MG63 (cell line): ENCODE results near the gene TRDN. TPM values are rescaled to one million over a fixed set of nuclear protein-coding genes. Genes with fewer than 3 reads are reported as not detected.

Experiments
- DNase-seq: peaks from one replicate; pipeline ENCODE4 v3.0.0-alpha.2; 2020
- H3K27me3 ChIP-seq: fragments of 250-450 bp; sonication (Bioruptor Pico); 2 replicates; pipeline ENCODE4 v1.5.1; 2020; ENCODE audit warnings: mild to moderate bottlenecking, moderate library complexity
- H3K36me3 ChIP-seq: fragments of 250-450 bp; sonication (Bioruptor Pico); 2 replicates; pipeline ENCODE4 v1.5.1; 2020; ENCODE audit warnings: mild to moderate bottlenecking, moderate library complexity
- H3K4me3 ChIP-seq: fragments of 250-450 bp; sonication (Bioruptor Pico); 2 replicates; pipeline ENCODE4 v1.5.1; 2020; ENCODE audit warnings: mild to moderate bottlenecking, moderate library complexity
- H3K9me3 ChIP-seq: fragments of 250-450 bp; sonication (Bioruptor Pico); 2 replicates; pipeline ENCODE4 v1.5.1; 2020; ENCODE audit warnings: mild to moderate bottlenecking, moderate library complexity
- total RNA-seq: library from RNA; depleted of rRNA; stranded (reverse); fragments of >200 nt; shearing (Covaris generic); gene quantifications from 2 replicates; pipeline ENCODE4 v1.2.3, GENCODE V29; 2014; ENCODE audit warnings: low replicate concordance

TRDN gene
- total RNA-seq, 1 experiment from 2014 or later = not detected

DNA sequence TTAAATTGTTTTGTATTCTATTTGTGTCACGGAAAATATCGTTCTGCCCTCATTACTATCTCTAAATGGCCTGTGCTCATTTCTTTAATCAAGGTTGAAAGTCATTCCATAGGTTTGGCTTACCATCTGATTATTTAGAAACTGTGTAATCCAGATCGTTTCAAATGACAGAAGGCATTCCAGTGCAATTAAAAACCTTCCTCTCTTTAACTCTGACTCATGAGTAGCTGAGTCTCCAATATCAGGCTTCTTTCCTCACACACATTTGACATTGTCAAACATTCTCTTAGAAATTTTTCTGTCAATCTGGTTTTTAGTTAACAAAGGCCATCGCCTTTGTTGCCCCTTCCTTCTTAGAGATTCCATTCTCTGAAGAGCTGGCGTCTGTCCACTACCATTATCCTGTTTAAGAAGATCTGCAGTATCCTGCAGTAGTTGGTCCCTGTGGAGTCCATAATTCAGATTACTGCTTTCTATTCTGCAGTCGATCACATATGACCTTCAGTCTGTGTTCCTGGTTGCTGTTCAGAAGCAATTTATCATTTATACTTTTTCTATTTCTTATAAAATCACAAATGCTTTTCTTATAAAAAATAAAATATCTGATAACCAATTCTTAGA lies 3.9 kb upstream of the TRDN start:
- DNase-seq = no peak
- Histone ChIP-seq H3K36me3 (no peaks in the 10 kb centered on the region), H3K4me3 (no peak overlapping the region), H3K27me3 (no peaks in the 10 kb centered on the region), H3K9me3 (no peaks in the 10 kb centered on the region)

DNA sequence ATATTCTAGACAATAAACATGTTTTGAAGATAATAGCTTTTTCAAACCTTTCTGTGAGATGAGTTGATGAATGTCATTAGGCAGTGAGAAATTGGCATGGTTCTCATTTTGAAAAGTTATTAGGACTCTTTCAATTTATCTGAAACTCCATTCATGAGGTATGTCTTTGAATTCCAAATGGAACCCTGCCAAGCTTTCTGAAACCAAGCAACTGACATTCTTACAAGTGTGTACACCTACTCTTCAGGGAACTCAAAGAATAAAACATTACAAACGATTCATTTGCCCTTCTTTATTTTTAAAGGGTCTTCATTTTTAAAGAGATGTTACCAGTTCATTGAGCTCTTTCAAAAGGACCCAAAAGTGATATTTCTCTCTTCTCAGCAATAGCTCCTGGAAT lies 2.1 kb upstream of the TRDN start:
- H3K36me3 ChIP-seq = no peaks in the 10 kb centered on the region
- H3K9me3 ChIP-seq = no peaks in the 10 kb centered on the region
- no peak for DNase-seq
- H3K4me3 ChIP-seq = no peak overlapping the region
- no peaks in the 10 kb centered on the region for H3K27me3 ChIP-seq

DNA sequence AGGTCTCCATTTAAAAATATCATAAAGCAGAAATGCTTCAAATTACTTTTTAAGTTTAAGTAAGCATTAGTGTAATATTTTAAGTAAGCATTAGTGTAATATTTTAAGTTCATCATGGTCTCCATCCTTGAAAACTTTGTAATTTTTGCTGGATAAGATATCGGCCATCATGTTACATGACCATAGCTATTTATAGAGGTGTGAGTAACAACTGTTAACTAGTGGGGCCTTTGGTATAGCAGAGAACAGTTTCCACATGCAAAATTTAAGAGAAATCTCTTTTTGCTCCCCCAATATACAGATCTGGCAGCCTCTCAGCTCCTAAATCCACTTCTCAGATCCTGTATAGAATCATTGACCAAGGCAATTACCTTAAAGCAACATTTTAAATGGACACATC lies 468 bp downstream of the TRDN start:
- no peaks in the 10 kb centered on the region for H3K9me3 ChIP-seq
- H3K27me3 ChIP-seq = no peaks in the 10 kb centered on the region
- no peaks in the 10 kb centered on the region for H3K36me3 ChIP-seq
- no peak overlapping the region for H3K4me3 ChIP-seq
- DNase-seq = no peak

DNA sequence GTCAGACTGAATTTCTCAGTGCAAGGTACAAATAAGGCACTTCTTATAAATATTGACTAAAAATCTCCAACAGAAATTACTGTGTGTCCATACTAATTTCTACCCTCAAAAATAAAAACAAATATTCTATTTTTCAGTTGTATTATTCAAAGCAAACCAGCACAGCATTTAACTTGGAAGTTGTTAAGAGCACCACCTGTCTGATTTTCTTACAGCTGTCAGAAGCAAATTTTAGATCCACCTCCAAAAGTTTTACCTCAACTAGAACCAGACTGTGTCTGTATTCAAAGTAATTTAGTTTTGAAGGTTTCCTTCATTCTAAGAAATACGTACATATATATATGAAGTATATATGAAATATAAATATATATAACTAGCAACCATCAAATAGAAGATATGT lies 1.2 kb downstream of the TRDN start:
- DNase-seq = no peak
- H3K27me3 ChIP-seq = no peaks in the 10 kb centered on the region

DNA sequence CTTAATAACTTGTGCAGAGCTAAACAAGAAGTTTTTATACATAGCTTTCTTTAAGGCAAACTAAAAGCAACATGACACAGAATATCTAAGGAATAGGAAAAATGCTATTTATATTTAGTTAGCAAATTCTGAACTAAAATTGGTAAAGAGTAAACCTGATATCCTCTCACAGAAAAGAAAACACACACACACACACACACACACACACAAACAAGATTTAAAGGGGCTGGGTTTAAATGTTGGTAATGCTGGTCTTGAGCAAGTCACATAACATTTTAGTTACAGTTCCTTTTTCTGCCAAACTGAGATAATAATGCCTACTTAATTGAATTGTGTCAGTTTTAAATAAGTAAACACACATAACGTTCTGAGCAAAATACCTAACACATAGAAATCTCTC lies 1.6 kb downstream of the TRDN start:
- no peaks in the 10 kb centered on the region for H3K9me3 ChIP-seq
- H3K36me3 ChIP-seq = no peaks in the 10 kb centered on the region
- no peak overlapping the region for H3K4me3 ChIP-seq
- H3K27me3 ChIP-seq = no peaks in the 10 kb centered on the region
- no peak for DNase-seq

More for the DNA sequence above, 1.2 kb downstream of the TRDN start:
- Histone ChIP-seq H3K4me3 (no peak overlapping the region), H3K9me3 (no peaks in the 10 kb centered on the region), H3K36me3 (no peaks in the 10 kb centered on the region)

DNA sequence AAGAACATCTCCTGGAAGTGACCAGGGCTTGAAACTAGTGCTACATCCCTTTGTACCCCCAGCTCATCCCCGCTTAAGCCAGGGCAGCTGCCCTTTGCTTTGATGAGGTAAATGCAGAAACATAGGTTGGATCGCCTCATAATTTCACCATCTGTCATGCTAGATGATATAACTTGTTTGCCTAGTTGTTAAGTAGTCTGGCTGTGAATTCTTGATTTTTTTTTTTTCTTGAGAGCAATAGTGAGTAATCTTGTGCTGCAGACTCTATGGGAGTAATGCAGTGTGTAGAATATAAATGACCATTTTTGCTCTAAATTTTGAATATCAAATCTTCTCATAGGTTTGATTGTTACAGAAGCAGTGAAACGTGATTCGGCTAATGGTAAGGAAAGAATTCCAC lies 4.1 kb downstream of the TRDN start:
- Histone ChIP-seq H3K9me3 (no peaks in the 10 kb centered on the region), H3K4me3 (no peak overlapping the region), H3K27me3 (no peaks in the 10 kb centered on the region), H3K36me3 (no peaks in the 10 kb centered on the region)
- DNase-seq = no peak

DNA sequence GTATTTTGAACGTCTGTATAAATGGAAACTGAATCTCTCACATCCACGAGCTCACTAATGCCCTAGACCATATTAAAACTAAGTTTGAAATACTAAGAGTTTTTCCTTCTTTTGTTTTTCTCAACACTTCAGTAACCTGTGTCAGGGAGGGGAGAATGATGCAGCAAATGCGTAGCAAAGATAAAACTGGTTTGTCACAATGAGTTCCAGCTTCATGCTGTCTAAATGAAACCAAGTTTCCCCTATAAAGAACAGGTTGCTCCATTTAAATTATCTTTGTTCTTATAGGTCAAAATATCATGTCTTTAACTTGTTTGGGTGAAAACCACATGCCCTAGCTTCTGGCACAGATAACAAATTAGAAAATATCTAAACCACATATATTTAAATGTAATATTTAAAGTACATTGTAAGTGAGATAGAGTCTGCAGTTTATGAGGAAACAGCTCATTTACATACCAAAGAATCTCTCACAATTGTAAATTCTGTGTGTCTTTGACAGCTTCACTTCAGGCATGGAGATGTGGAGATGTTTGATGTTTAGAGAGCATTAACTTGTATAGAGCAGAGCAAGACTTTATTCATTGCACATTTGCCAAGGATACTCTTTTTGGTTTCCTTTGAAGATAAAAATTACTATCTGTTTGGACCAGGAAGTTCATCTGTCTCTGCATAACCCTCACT lies 7.3 kb downstream of the TRDN start:
- no peaks in the 10 kb centered on the region for H3K36me3 ChIP-seq
- no peak overlapping the region for H3K4me3 ChIP-seq
- no peaks in the 10 kb centered on the region for H3K9me3 ChIP-seq
- DNase-seq = no peak
- H3K27me3 ChIP-seq = no peaks in the 10 kb centered on the region

DNA sequence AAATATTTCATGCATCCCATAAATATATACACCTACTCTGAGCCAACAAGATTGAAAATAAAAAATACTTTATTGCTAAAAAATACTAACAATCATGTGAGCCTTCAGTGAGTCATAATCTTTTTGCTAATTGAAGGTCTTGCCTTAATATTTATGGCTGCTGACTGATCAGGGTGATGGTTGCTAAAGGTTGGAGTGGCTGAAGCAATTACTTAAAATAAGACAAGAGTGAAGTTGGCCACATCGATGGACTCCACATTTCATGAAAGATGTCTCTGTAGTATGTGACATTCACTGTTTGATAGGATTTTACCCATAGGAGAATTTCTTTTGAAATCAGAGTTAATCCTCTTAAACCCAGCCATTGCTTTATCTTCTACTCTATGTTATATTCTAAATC lies 11.1 kb downstream of the TRDN start:
- H3K27me3 ChIP-seq = no peaks in the 10 kb centered on the region
- no peaks in the 10 kb centered on the region for H3K9me3 ChIP-seq
- no peak for DNase-seq
- H3K36me3 ChIP-seq = no peaks in the 10 kb centered on the region
- no peak overlapping the region for H3K4me3 ChIP-seq

DNA sequence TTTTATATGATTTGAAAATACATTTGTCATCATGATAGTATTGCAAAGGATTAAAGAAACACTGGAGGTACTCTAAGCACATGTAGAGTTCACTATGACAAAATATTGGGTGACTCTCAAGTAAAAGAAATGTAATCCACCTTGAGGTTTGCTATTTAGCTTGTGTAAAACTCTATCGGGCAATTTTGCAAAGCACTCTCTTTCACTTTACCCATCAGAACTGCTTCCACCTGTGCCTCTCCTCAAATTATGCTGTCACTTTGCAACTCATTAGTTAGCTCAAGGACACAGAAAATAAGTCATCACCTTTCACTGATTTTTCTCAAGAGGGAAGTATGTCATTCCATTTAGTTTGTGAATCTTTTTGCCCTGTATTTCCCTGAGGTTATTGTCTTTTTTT lies 14.0 kb downstream of the TRDN start:
- no peaks in the 10 kb centered on the region for H3K27me3 ChIP-seq
- H3K9me3 ChIP-seq = no peaks in the 10 kb centered on the region
- no peak overlapping the region for H3K4me3 ChIP-seq
- no peaks in the 10 kb centered on the region for H3K36me3 ChIP-seq
- DNase-seq = no peak

DNA sequence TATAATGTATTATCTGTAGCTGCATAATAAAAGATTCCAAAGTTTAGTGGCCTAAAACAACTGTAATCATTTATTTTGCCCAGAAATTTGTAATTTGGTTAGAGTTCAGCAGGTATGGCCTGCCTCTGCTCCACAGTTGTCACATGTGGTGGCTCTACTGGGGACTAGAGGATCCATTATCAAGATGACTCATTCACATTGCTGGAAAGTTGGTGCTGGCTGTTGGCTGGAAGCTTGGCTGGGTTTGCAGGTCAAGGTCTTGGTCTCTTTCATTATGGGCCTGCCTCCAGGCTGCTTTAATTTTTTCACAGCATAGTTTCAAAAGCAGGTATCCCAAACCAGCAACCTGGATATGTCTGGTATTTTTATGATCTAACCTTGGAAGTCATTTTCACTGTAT lies 17.6 kb downstream of the TRDN start:
- Histone ChIP-seq H3K9me3 (no peaks in the 10 kb centered on the region), H3K27me3 (no peaks in the 10 kb centered on the region), H3K4me3 (no peak overlapping the region), H3K36me3 (no peaks in the 10 kb centered on the region)
- DNase-seq = no peak

DNA sequence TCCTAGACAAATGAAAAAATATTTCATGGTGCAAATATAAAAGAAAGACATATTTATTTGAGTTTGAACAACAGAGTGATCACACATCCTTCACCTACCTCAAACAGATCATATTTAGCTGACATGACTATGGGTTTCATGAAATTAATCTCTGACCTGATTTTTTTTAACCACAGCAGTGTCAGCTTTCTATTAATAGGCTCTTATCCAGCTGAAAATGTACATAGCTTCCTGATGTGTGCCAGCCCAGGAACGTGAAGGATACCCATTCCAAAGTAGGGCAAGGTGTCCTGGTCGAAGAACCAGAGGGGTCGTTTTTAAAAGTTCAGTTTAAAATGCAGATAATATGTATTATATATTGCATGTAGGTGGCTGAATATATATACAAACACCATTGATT lies 19.8 kb downstream of the TRDN start:
- Histone ChIP-seq H3K36me3 (no peaks in the 10 kb centered on the region), H3K9me3 (no peaks in the 10 kb centered on the region), H3K4me3 (no peak overlapping the region), H3K27me3 (no peaks in the 10 kb centered on the region)
- no peak for DNase-seq

DNA sequence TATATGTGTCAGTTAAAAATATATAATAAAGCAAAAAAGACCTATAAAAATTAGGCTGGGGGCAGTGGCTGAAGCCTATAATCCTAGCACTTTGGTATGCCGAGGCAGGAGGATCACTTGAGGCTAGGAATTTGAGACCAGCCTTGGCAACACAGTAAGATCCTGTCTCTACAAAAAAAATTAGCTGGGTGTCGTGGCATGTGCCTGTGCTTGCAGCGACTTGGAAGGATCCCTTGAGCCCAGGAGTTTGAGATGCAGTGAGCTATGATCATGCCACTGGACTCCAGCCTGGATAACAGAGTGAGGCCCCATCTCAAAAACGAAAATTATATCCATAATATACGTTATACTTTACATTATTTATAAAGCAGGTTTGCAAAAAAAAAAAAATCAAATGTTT lies 20.7 kb downstream of the TRDN start:
- Histone ChIP-seq H3K36me3 (no peaks in the 10 kb centered on the region), H3K27me3 (no peaks in the 10 kb centered on the region)
- DNase-seq = no peak

DNA sequence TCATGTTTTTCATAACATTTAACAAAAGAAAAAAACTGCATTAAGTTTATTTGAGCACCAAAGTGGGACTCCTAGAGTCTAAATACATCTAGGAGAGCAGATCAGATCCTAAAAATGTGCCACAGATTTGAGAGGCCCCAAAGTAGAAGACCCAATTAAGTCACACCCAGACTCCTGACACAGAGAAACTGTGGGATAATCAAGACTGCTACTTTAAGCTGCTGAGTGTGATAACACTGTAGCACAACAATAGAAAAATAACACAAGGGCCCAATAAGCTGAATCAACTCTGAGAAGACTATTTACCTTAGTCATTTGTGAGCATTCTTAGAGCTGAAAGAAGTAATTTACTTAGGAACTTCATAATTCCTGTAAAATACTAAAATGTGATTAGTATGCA lies 26.0 kb downstream of the TRDN start:
- Histone ChIP-seq H3K36me3 (no peaks in the 10 kb centered on the region), H3K9me3 (no peaks in the 10 kb centered on the region), H3K4me3 (no peak overlapping the region), H3K27me3 (no peaks in the 10 kb centered on the region)
- no peak for DNase-seq

More for the DNA sequence above, 20.7 kb downstream of the TRDN start:
- Histone ChIP-seq H3K9me3 (no peaks in the 10 kb centered on the region), H3K4me3 (no peak overlapping the region)

DNA sequence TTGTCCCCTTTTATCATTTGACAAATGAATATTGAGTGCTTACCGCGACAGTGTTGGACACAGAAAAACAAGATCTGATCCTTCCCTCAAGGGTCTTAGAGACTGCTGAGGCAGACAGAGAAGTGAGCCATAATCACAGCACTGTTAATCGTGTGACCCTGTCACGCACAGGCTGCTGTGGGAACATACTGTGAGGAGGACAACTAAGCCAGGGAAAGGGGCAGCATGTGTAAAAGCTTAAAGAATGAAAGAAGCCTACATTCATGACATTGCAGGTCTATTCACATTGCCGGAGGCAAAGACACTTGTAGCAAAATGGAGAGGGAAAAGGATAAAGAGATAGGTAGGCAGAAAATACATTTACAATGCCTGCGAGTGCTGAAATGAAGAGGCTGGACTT lies 32.7 kb downstream of the TRDN start:
- no peak for DNase-seq
- Histone ChIP-seq H3K4me3 (no peak overlapping the region), H3K9me3 (no peaks in the 10 kb centered on the region), H3K27me3 (no peaks in the 10 kb centered on the region), H3K36me3 (no peaks in the 10 kb centered on the region)

DNA sequence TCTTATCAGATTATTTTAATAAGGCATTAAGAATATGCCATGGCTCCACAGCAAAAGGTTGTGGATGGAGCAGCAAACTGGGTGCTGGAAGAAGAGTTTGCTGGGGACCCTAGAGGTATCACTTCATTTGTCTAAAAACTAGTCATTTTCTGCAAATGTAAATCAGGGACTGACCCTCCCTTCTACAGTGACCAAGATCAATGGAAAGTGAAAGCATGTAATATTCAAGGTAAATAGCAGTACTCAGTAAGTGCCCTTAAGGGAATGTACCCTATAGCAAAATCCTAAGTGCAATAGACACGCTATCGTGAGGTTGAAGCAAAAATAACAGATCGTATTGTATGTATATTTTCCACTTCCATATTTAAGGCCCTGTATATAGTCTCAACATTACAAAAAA lies 38.7 kb downstream of the TRDN start:
- no peaks in the 10 kb centered on the region for H3K36me3 ChIP-seq
- H3K27me3 ChIP-seq = no peaks in the 10 kb centered on the region
- H3K4me3 ChIP-seq = no peak overlapping the region
- H3K9me3 ChIP-seq = no peaks in the 10 kb centered on the region
- DNase-seq = no peak

DNA sequence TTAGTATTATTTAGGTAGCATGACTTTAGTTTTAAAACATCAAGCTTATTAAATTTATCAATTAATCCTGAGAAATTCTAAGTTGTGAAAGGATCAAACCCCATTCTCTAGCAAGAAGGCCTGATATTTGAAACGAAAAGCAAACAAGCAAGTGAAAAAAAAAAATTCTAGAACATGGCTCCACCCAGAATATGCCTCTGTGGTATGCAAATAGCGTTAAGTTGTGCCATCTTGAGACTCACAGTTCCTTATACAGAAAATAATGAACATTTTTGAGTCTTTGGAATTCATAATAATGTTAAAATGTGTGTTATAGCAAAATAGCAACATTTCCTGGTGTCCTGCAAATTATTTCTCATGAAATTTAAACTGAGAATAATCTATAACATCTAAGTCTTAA lies 42.0 kb downstream of the TRDN start:
- H3K36me3 ChIP-seq = no peaks in the 10 kb centered on the region
- no peak overlapping the region for H3K4me3 ChIP-seq
- H3K9me3 ChIP-seq = no peaks in the 10 kb centered on the region
- H3K27me3 ChIP-seq = no peaks in the 10 kb centered on the region
- DNase-seq = no peak

DNA sequence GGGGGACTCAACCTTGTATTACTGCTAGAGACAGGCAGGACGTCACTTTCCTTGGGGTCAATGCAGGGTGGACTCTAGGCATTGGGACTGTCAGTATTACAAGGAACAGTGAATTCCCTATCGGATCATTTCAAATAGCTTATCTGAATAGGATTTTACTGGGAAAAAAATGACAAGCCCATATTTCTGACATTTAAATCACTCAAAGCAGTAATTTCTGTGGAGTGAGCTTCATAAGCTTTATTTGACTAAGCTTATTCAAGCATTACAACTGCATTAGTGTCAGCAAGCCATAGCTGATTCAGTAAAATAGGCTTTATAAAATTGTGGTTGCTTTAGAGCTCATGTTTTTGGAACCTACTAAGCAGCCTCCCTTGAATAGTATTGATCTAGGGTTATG lies 44.3 kb downstream of the TRDN start:
- Histone ChIP-seq H3K36me3 (no peaks in the 10 kb centered on the region), H3K27me3 (no peaks in the 10 kb centered on the region), H3K9me3 (no peaks in the 10 kb centered on the region), H3K4me3 (no peak overlapping the region)
- DNase-seq = no peak

DNA sequence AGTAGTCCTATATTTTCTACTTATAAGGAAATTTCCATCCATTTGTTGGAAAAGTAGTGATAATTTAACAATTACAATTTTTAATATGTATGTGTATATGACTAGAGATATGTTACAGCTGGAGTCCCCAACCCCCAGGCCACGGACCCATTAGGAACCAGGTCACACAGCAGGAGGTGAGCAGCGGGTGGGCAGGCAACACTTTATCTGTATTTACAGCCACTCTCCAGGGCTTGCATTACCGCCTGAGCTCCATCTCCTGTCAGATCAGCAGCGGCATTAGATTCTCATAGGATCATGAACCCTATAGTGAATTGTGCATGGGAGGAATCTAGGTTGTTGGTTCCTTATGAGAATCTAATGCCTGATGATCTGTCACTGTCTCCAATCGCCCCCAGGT lies 46.8 kb downstream of the TRDN start:
- Histone ChIP-seq H3K9me3 (no peaks in the 10 kb centered on the region), H3K4me3 (no peak overlapping the region), H3K27me3 (no peaks in the 10 kb centered on the region), H3K36me3 (no peaks in the 10 kb centered on the region)
- DNase-seq = no peak
